DOHH2 (cell line): ENCODE measurements around the gene SYNDIG1.

Experiments used
- CTCF ChIP-seq: fragments of 200-600 bp; sonication (generic); IDR thresholded peaks from one replicate; pipeline ENCODE4 v1.5.1; 2014; ENCODE audit warnings: antibody characterized with exemption, mild to moderate bottlenecking, low read depth, low read length; ENCODE audit not compliant: poor library complexity, severe bottlenecking
- EZH2phosphoT487 ChIP-seq: fragments of 200-600 bp; sonication (generic); IDR thresholded peaks from 2 replicates; pipeline ENCODE4 v1.6.1; 2017; ENCODE audit warnings: borderline replicate concordance, mild to moderate bottlenecking, antibody characterized with exemption, low read length, moderate library complexity, mixed read lengths

- TF ChIP-seq CTCF (no peak), EZH2phosphoT487 (no peak)
These were observed 178.3 kb downstream of the SYNDIG1 start for GRCh38 chr20:24647713-24648112.
